HL-60 (cell line): ENCODE results near the gene MDH2.

Experiments
- DNase-seq, 2 experiments: peaks; one replicate each; pipeline ENCODE4 v3.0.0-alpha.2; 2010 to 2020; ENCODE audit warnings: low read depth in 1 of 2, low spot score in 1 of 2
- H3K27ac ChIP-seq: fragments of 250-450 bp; sonication (Bioruptor Pico); replicated peaks from 2 replicates; pipeline ENCODE4 v1.5.1; 2020; ENCODE audit warnings: mild to moderate bottlenecking, moderate library complexity
- H3K27me3 ChIP-seq: fragments of 250-450 bp; sonication (Bioruptor Pico); 2 replicates; pipeline ENCODE4 v1.5.1; 2021; ENCODE audit warnings: mild to moderate bottlenecking, moderate library complexity; ENCODE audit not compliant: insufficient read depth, poor library complexity, severe bottlenecking
- H3K4me3 ChIP-seq: replicated peaks from 2 replicates; pipeline ENCODE4 v1.5.1; 2011; ENCODE audit warnings: mild to moderate bottlenecking, control low read depth, low read length; ENCODE audit not compliant: insufficient read depth
- GABPA ChIP-seq: IDR thresholded peaks from 2 replicates; pipeline ENCODE4 v1.6.1; 2012; ENCODE audit warnings: low read depth
- POLR2AphosphoS5 ChIP-seq: IDR thresholded peaks from 2 replicates; pipeline ENCODE4 v1.6.1; 2012; ENCODE audit warnings: low read depth
- REST ChIP-seq: IDR thresholded peaks from 2 replicates; pipeline ENCODE4 v1.6.1; 2012; ENCODE audit warnings: low read depth; ENCODE audit not compliant: insufficient replicate concordance
- SPI1 ChIP-seq: IDR thresholded peaks from 2 replicates; pipeline ENCODE4 v1.6.1; 2012; ENCODE audit warnings: low read depth, mild to moderate bottlenecking, borderline replicate concordance
- TF ChIP-seq, protein P1 (sequence below): IDR thresholded peaks from one replicate; pipeline ENCODE4 v1.5.1; 2011; ENCODE audit warnings: low read length, control low read depth, inconsistent platforms; ENCODE audit not compliant: insufficient read depth

The MDH2 gene

GRCh38 chr7:76065016-76065612, 17.2 kb downstream of the MDH2 start:
- no peak for DNase-seq
- Histone ChIP-seq H3K4me3 (no peak overlapping the region), H3K27ac (no peak overlapping the region), H3K27me3 (no peaks in the 10 kb centered on the region)
- TF ChIP-seq SPI1 (no peak), REST (no peak), GABPA (no peak)
- TF ChIP-seq, protein P1, sequence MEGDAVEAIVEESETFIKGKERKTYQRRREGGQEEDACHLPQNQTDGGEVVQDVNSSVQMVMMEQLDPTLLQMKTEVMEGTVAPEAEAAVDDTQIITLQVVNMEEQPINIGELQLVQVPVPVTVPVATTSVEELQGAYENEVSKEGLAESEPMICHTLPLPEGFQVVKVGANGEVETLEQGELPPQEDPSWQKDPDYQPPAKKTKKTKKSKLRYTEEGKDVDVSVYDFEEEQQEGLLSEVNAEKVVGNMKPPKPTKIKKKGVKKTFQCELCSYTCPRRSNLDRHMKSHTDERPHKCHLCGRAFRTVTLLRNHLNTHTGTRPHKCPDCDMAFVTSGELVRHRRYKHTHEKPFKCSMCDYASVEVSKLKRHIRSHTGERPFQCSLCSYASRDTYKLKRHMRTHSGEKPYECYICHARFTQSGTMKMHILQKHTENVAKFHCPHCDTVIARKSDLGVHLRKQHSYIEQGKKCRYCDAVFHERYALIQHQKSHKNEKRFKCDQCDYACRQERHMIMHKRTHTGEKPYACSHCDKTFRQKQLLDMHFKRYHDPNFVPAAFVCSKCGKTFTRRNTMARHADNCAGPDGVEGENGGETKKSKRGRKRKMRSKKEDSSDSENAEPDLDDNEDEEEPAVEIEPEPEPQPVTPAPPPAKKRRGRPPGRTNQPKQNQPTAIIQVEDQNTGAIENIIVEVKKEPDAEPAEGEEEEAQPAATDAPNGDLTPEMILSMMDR: no peak

DNA sequence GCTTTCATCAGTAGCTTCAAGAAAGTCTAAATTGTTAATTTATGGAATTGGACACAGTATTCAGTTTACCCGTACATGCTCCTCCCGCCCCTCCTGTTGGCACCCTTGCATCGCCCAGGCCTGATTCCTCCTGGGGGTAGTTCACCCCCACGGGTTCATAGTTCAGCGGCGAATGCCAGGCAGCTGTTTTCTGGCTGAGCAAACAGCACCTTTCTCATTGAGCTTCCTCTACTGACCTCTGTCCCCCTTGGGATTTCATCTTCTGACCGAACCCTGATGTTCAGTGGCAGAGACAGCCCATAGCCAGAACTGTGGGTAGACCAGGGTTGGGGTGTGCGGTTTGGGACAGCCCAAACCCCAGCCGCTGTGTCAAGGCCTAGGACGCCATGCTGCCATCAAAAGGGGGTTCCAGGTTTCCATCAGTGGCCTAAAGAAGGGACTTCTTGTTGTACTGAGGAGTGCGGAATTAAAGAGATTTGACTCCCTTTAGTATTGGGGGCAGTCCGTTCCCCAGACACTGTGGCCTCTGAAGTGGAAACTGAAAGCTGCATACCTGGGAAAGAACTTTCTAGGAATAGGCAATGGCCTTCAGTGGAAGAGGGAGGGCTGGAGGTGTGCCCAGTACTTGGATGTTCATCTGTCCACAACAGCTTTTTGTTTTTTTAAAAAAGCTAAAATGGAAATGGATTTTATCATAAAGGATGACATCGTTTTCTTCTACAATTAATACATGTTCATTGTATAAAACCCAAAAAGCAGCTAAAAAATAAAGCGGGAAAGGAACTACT, 19.0 kb downstream of the MDH2 start:
- Histone ChIP-seq H3K27me3 (no peaks in the 10 kb centered on the region), H3K4me3 (no peak overlapping the region), H3K27ac (no peak overlapping the region)
- DNase-seq: no peak
- TF ChIP-seq GABPA (no peak), POLR2AphosphoS5 (no peak), REST (no peak), SPI1 (no peak)
- TF ChIP-seq, protein P1: no peak

DNA sequence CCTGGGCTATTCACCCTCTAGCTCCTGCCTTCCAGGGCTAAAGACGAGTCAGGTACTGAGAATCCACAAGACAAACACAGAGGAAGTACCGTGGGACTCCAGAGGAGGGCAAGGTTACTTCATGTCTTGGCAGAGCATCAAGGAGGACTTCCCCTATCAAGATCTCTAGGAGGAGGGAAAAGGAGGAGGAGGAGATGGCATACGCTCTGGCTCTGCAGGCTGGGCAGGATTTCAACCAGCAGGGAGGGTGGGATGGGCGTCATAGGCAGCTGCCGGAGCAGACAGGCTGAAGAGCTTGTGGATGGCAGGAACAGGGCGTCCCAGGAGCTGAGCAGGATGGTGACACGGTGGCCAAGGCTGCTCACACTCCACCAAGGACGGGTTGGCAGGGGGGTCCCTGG, 21.3 kb downstream of the MDH2 start:
- TF ChIP-seq POLR2AphosphoS5 (no peak), SPI1 (peak; percentile 86), REST (no peak), GABPA (no peak)
- TF ChIP-seq, protein P1: peak; percentile 51
- H3K27ac ChIP-seq: no peak overlapping the region

More for the DNA sequence above, 21.3 kb downstream of the MDH2 start:
- no peaks in the 10 kb centered on the region for H3K27me3 ChIP-seq
- DNase-seq: peak; percentile 73 to 86
- no peak overlapping the region for H3K4me3 ChIP-seq
